NCI-H1436 treated with DMSO at 0.1 percent for 48 hours (cell line): Measurements from ENCODE around the gene ANKS6.

Source experiments
- DNase-seq: peaks from one replicate; lab custom pipeline; 2025; lab: John Stamatoyannopoulos, UW

Gene ANKS6

GRCh38 chr9:98811051-98811650 lies 14.8 kb upstream of the ANKS6 start:
- no peak for DNase-seq

GRCh38 chr9:98810102-98810842 lies 13.9 kb upstream of the ANKS6 start:
- DNase-seq: no peak

GRCh38 chr9:98809311-98810101 lies 13.2 kb upstream of the ANKS6 start:
- no peak for DNase-seq

- no peak for DNase-seq
Measured at GRCh38 chr9:98808875-98809274, 12.5 kb upstream of the ANKS6 start.

GRCh38 chr9:98808411-98808815 lies 12.1 kb upstream of the ANKS6 start:
- no peak for DNase-seq

- no peak for DNase-seq
Measured at GRCh38 chr9:98807814-98808195, 11.4 kb upstream of the ANKS6 start.

- no peak for DNase-seq
Measured at GRCh38 chr9:98807070-98807813, 10.9 kb upstream of the ANKS6 start, which contains the start of gene GALNT12. Gene GALNT12, plus strand, starts transcription at chr9:98807670. Its CDS starts 29 bp downstream, at chr9:98807699.

- DNase-seq: no peak
Measured at GRCh38 chr9:98806394-98807035, 10.2 kb upstream of the ANKS6 start.

- no peak for DNase-seq
Measured at GRCh38 chr9:98805506-98806272, 9.3 kb upstream of the ANKS6 start.

GRCh38 chr9:98804083-98804482 lies 7.7 kb upstream of the ANKS6 start:
- DNase-seq: no peak

- no peak for DNase-seq
Measured at GRCh38 chr9:98801969-98802371, 5.6 kb upstream of the ANKS6 start.

GRCh38 chr9:98801561-98801960 lies 5.2 kb upstream of the ANKS6 start:
- no peak for DNase-seq

- no peak for DNase-seq
Measured at GRCh38 chr9:98798254-98798653, 1.9 kb upstream of the ANKS6 start.

- no peak for DNase-seq
Measured at GRCh38 chr9:98797491-98797890, 1.1 kb upstream of the ANKS6 start.

- no peak for DNase-seq
Measured at GRCh38 chr9:98795970-98796363, 388 bp downstream of the ANKS6 start.

- no peak for DNase-seq
Measured at GRCh38 chr9:98795295-98795955, 930 bp downstream of the ANKS6 start.

GRCh38 chr9:98794802-98795201 lies 1.6 kb downstream of the ANKS6 start:
- DNase-seq: no peak

- no peak for DNase-seq
Measured at GRCh38 chr9:98793031-98793430, 3.3 kb downstream of the ANKS6 start.

- DNase-seq: no peak
Measured at GRCh38 chr9:98791608-98792490, 4.5 kb downstream of the ANKS6 start.
